Stomach (tissue), 4 donors: ENCODE measurements around the gene HMOX2.

ENCODE experiments used
- POLR2A ChIP-seq, 4 donors: fragments of 450-650 bp; IDR thresholded peaks; one replicate each; pipeline ENCODE4 v1.6.1; 2016; ENCODE audit warnings: antibody characterized with exemption in 4 of 4, control low read depth in 2 of 4, mild to moderate bottlenecking in 1 of 4, moderate library complexity in 1 of 4
- POLR2AphosphoS5 ChIP-seq, 3 donors: sonication (generic); formaldehyde crosslinking; IDR thresholded peaks; one replicate each; pipeline ENCODE4 v1.6.1; 2016; ENCODE audit warnings: antibody characterized with exemption in 3 of 3
- TF ChIP-seq, protein P1 (sequence below), 7 experiments: fragments of 450-650 bp in 4 of 7; fragments of 200-600 bp in 3 of 7; sonication (generic) in 3 of 7; IDR thresholded peaks; one replicate each; pipeline ENCODE4 v1.5.1; 2016 to 2019; ENCODE audit warnings: antibody characterized with exemption in 7 of 7, control low read depth in 2 of 7, mild to moderate bottlenecking in 1 of 7

DNA sequence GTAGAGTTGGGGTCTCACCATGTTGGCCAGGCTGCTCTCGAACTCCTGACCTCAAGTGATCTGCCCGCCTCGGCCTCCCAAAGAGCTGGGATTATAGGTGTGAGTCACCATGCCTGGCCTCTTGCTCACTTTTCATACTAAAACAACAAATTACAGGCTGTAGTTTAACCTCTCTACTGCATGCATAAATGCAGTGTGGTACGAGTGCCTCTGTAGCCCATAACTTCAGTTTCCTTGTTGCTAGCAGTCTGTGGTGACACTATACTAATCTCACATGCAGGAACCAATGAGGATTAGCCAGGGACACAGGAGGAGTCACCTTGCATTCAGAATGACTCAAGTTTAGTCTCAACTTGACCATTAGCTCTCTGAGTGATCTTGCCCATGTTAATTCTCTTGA, 20.1 kb downstream of the HMOX2 start:
- TF ChIP-seq, protein P1, sequence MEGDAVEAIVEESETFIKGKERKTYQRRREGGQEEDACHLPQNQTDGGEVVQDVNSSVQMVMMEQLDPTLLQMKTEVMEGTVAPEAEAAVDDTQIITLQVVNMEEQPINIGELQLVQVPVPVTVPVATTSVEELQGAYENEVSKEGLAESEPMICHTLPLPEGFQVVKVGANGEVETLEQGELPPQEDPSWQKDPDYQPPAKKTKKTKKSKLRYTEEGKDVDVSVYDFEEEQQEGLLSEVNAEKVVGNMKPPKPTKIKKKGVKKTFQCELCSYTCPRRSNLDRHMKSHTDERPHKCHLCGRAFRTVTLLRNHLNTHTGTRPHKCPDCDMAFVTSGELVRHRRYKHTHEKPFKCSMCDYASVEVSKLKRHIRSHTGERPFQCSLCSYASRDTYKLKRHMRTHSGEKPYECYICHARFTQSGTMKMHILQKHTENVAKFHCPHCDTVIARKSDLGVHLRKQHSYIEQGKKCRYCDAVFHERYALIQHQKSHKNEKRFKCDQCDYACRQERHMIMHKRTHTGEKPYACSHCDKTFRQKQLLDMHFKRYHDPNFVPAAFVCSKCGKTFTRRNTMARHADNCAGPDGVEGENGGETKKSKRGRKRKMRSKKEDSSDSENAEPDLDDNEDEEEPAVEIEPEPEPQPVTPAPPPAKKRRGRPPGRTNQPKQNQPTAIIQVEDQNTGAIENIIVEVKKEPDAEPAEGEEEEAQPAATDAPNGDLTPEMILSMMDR (IDR thresholded peaks at IDR 0.05): no peak
- TF ChIP-seq POLR2AphosphoS5 (IDR thresholded peaks at IDR 0.05): peak in 1 of 3 donors; percentile 13
- TF ChIP-seq POLR2A (IDR thresholded peaks at IDR 0.05): no peak
